Choroid plexus epithelial cell (primary cell): ENCODE measurements around the gene REXO1.

Experiments
- DNase-seq: peaks from one replicate; pipeline ENCODE4 v3.0.0-alpha.2; 2010; ENCODE audit warnings: low read depth
- H3K4me3 ChIP-seq: 2 replicates; pipeline ENCODE4 v1.5.1; 2011; ENCODE audit warnings: low read depth, mild to moderate bottlenecking, control low read depth, low read length, moderate library complexity
- CTCF ChIP-seq: conservative IDR thresholded peaks from 2 replicates; pipeline ENCODE4 v1.5.1; 2011; ENCODE audit warnings: low read depth, mild to moderate bottlenecking, control low read depth, inconsistent platforms, low read length, moderate library complexity

The REXO1 gene

GRCh38 chr19:1849132-1849474 is 820 bp upstream of the REXO1 start:
- TF ChIP-seq CTCF: no peak
- H3K4me3 ChIP-seq: no peak overlapping the region
- DNase-seq: no peak

- H3K4me3 ChIP-seq: peak overlapping the region; percentile 96
- no peak for TF ChIP-seq CTCF
- peak; percentile 73 for DNase-seq
Measured at GRCh38 chr19:1847684-1848398, 442 bp downstream of the REXO1 start.

- peak overlapping the region; percentile 96 for H3K4me3 ChIP-seq
- DNase-seq: no peak
- TF ChIP-seq CTCF: no peak
Measured at GRCh38 chr19:1847348-1847683, 967 bp downstream of the REXO1 start.

GRCh38 chr19:1846517-1847204 is 1.6 kb downstream of the REXO1 start:
- peak overlapping the region; percentile 96 for H3K4me3 ChIP-seq
- no peak for TF ChIP-seq CTCF
- DNase-seq: no peak

GRCh38 chr19:1845642-1846041 is 2.6 kb downstream of the REXO1 start:
- no peak for DNase-seq
- TF ChIP-seq CTCF: no peak
- no peak overlapping the region for H3K4me3 ChIP-seq

GRCh38 chr19:1845125-1845515 is 3.2 kb downstream of the REXO1 start:
- no peak for DNase-seq
- no peak for TF ChIP-seq CTCF

More at GRCh38 chr19:1845125-1845515, 3.2 kb downstream of the REXO1 start:
- H3K4me3 ChIP-seq: no peak overlapping the region
